Embryonic facial prominence (tissue), 1 donor: Measurements from ENCODE around the gene ADGRE2.

Experiments used
- DNase-seq: peaks from one replicate; pipeline ENCODE4 v3.0.0-alpha.2; 2016; ENCODE audit errors: extremely low spot score

Gene ADGRE2

GRCh38 chr19:14735915-14736314, 42.4 kb downstream of the ADGRE2 start:
- no peak for DNase-seq

- no peak for DNase-seq
Measured at GRCh38 chr19:14733574-14733973, 44.8 kb downstream of the ADGRE2 start.

GRCh38 chr19:14732510-14732909, 45.9 kb downstream of the ADGRE2 start:
- no peak for DNase-seq

- no peak for DNase-seq
Measured at GRCh38 chr19:14731200-14731599, 47.2 kb downstream of the ADGRE2 start.

- no peak for DNase-seq
Measured at GRCh38 chr19:14728595-14728994, 49.8 kb downstream of the ADGRE2 start.

GRCh38 chr19:14722127-14722526, 56.2 kb downstream of the ADGRE2 start:
- DNase-seq, result no peak

GRCh38 chr19:14719162-14719561, 59.2 kb downstream of the ADGRE2 start:
- no peak for DNase-seq

- DNase-seq, result no peak
Measured at GRCh38 chr19:14718522-14719116, 59.7 kb downstream of the ADGRE2 start.

GRCh38 chr19:14715841-14716240, 62.5 kb downstream of the ADGRE2 start:
- no peak for DNase-seq

- no peak for DNase-seq
Measured at GRCh38 chr19:14704450-14704849, 73.9 kb downstream of the ADGRE2 start.

GRCh38 chr19:14703833-14704232, 74.5 kb downstream of the ADGRE2 start:
- no peak for DNase-seq

GRCh38 chr19:14700711-14701375, 77.5 kb downstream of the ADGRE2 start:
- DNase-seq, result no peak

- DNase-seq, result no peak
Measured at GRCh38 chr19:14699641-14700040, 78.7 kb downstream of the ADGRE2 start.

- DNase-seq, result no peak
Measured at GRCh38 chr19:14695471-14695870, 82.9 kb downstream of the ADGRE2 start.

GRCh38 chr19:14694641-14695266, 83.6 kb downstream of the ADGRE2 start:
- DNase-seq, result no peak

- DNase-seq, result peak; percentile 75
Measured at GRCh38 chr19:14689598-14690503, 88.5 kb downstream of the ADGRE2 start, which contains the start of gene ZNF333. TSS of gene ZNF333 (plus strand) at chr19:14690048. CDS start at chr19:14693492, 3,444 bp downstream.

- DNase-seq, result no peak
Measured at GRCh38 chr19:14686411-14686810, 91.9 kb downstream of the ADGRE2 start.

- no peak for DNase-seq
Measured at GRCh38 chr19:14683439-14683838, 94.9 kb downstream of the ADGRE2 start.
